ENCODE results near the gene PHLDA3.

GRCh38 chr1:201459775-201460174, 9.2 kb downstream of the PHLDA3 start:
- TF ChIP-seq CTCF (IDR thresholded peaks at IDR 0.05; ENCODE audit: insufficient read depth, low read length, poor library complexity, severe bottlenecking) (no peak), EZH2phosphoT487 (conservative IDR thresholded peaks at IDR 0.05; ENCODE audit: low read length) (no peak)

All from SU-DHL-6 (cell line).